Fibroblast of villous mesenchyme (primary cell): ENCODE measurements around the gene PAX2. TPM values are rescaled to one million over a fixed set of nuclear protein-coding genes. Genes with fewer than 3 reads are reported as not detected.

ENCODE experiments used
- DNase-seq: peaks from one replicate; pipeline ENCODE4 v3.0.0-alpha.2; 2010; ENCODE audit warnings: low read depth
- H3K4me3 ChIP-seq: 2 replicates; pipeline ENCODE4 v1.5.1; 2011; ENCODE audit warnings: low read depth, mild to moderate bottlenecking, low read length
- total RNA-seq: library from RNA; depleted of rRNA; stranded (reverse); fragments of >200 nt; gene quantifications from 2 replicates; pipeline ENCODE4 v1.2.3, GENCODE V29; 2012
- TF ChIP-seq, protein P1 (sequence below): IDR thresholded peaks from 2 replicates; pipeline ENCODE4 v1.5.1; 2012; ENCODE audit warnings: low read depth, mild to moderate bottlenecking, low read length; ENCODE audit not compliant: insufficient read depth

The PAX2 gene
- total RNA-seq, 1 donor = not detected

- TF ChIP-seq, protein P1, sequence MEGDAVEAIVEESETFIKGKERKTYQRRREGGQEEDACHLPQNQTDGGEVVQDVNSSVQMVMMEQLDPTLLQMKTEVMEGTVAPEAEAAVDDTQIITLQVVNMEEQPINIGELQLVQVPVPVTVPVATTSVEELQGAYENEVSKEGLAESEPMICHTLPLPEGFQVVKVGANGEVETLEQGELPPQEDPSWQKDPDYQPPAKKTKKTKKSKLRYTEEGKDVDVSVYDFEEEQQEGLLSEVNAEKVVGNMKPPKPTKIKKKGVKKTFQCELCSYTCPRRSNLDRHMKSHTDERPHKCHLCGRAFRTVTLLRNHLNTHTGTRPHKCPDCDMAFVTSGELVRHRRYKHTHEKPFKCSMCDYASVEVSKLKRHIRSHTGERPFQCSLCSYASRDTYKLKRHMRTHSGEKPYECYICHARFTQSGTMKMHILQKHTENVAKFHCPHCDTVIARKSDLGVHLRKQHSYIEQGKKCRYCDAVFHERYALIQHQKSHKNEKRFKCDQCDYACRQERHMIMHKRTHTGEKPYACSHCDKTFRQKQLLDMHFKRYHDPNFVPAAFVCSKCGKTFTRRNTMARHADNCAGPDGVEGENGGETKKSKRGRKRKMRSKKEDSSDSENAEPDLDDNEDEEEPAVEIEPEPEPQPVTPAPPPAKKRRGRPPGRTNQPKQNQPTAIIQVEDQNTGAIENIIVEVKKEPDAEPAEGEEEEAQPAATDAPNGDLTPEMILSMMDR = no peak
- no peak for DNase-seq
- H3K4me3 ChIP-seq = no peak overlapping the region
These were observed 17.8 kb downstream of the PAX2 start for GRCh38 chr10:100763043-100763747.

- no peak for DNase-seq
- no peak overlapping the region for H3K4me3 ChIP-seq
- TF ChIP-seq, protein P1 = no peak
These were observed 21.5 kb downstream of the PAX2 start for GRCh38 chr10:100766693-100767421.

- DNase-seq = no peak
- H3K4me3 ChIP-seq = no peak overlapping the region
- TF ChIP-seq, protein P1 = no peak
These were observed 22.0 kb downstream of the PAX2 start for GRCh38 chr10:100767422-100767775.

GRCh38 chr10:100769481-100769880 lies 24.1 kb downstream of the PAX2 start:
- TF ChIP-seq, protein P1 = no peak
- H3K4me3 ChIP-seq = no peak overlapping the region
- DNase-seq = no peak

DNA sequence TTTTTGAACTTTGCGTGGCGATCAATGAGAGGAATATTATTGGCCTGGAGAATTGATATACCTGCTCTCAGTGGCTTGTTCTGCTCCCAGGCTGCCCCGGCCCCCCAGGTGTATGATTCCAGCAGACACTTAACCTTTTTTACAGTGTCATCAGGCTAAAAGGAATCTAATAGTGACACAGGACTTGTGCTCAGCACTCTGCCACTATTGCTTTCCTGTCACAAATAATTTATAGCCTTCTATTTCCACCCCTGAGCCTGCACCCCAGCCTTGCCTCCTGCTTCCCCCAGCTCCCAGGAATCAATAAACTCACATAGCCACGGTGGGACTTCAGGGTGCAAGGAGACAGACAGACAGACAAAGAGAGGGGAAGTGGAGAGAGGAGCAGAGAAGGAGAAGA lies 28.3 kb downstream of the PAX2 start:
- no peak overlapping the region for H3K4me3 ChIP-seq
- TF ChIP-seq, protein P1 = no peak
- no peak for DNase-seq

GRCh38 chr10:100774223-100774622 lies 28.8 kb downstream of the PAX2 start:
- no peak for DNase-seq
- H3K4me3 ChIP-seq = no peak overlapping the region
- TF ChIP-seq, protein P1 = no peak
